HepG2 (cell line): ENCODE results near the gene MMP23B. TPM values are rescaled to one million over a fixed set of nuclear protein-coding genes. Genes with fewer than 3 reads are reported as not detected.
A peak's percentile ranks its signal among the peaks of the same experiment; 100 is the strongest.

Experiments
- AKAP8 ChIP-seq: sonication (generic); formaldehyde crosslinking; IDR thresholded peaks from 2 replicates; pipeline ENCODE4 v1.5.1; 2020; ENCODE audit warnings: mild to moderate bottlenecking, missing genetic modification reagents
- ARID4A ChIP-seq: sonication (generic); formaldehyde crosslinking; IDR thresholded peaks from 2 replicates; pipeline ENCODE4 v1.5.0; 2020; ENCODE audit warnings: mild to moderate bottlenecking, missing genetic modification reagents, borderline replicate concordance
- ZNF710 ChIP-seq: sonication (generic); formaldehyde crosslinking; IDR thresholded peaks from 2 replicates; pipeline ENCODE4 v1.5.0; 2020; ENCODE audit warnings: mild to moderate bottlenecking, missing genetic modification reagents, borderline replicate concordance
- polyA plus RNA-seq, 8 experiments: library from polyadenylated mRNA; depleted of rRNA in 3 of 8; stranded (reverse) in 7 of 8; unstranded in 1 of 8; fragments of >200 nt; fragmentation: Illumina TruSeq in 4 of 8; extraction: Trizol in 4 of 8; gene quantifications; 2 replicates each; pipeline versions ENCODE4 v1.2.1 to v1.2.3, GENCODE V29; 2011 to 2016; ENCODE audit warnings: low read depth in 4 of 8, missing spikeins in 1 of 8, mixed read lengths in 1 of 8; ENCODE audit not compliant: insufficient read depth in 1 of 8
- total RNA-seq, 5 experiments: library from RNA; depleted of rRNA; stranded (reverse); fragments of >200 nt; fragmentation: Illumina TruSeq; extraction: Trizol; gene quantifications; 2 replicates each; pipeline ENCODE4 v1.2.3, GENCODE V29; 2016; ENCODE audit warnings: low read depth in 1 of 5

The MMP23B gene
- total and polyA plus RNA-seq, 2 of the 13 experiments (the other 11 are each of a cell fraction or from before 2014, with no cell fraction given) = 0.61 to 0.75 TPM

GRCh38 chr1:1599935-1600860 lies 31.8 kb upstream of the MMP23B start, which contains the start of gene FNDC10 (continued):
- TF ChIP-seq ZNF710 (CRISPR knock-in tag) (no peak), ARID4A (peak; percentile 42; the same call in 1 of the 2 replicates), AKAP8 (CRISPR knock-in tag) (no peak)
